A673 (cell line): ENCODE measurements around the gene ADAMTS3. TPM values are rescaled to one million over a fixed set of nuclear protein-coding genes. Genes with fewer than 3 reads are reported as not detected.
A peak's percentile ranks its signal among the peaks of the same experiment; 100 is the strongest.

Experiments used
- BruUV-seq: library from RNA; stranded (reverse); fragments of 400-500 nt; replicated peaks from 2 replicates; lab custom pipeline; 2021; lab: Mats Ljungman, UMichigan
- CTCF ChIA-PET: fragments of 300-600 bp; sonication (Branson Sonifier 250); formaldehyde crosslinking; loops from one replicate; lab custom pipeline; 2022; ENCODE audit warnings: antibody characterized with exemption; lab: Charles Lee
- POLR2A ChIA-PET: fragments of 300-600 bp; sonication (Branson Sonifier 250); formaldehyde crosslinking; loops from one replicate; lab custom pipeline; 2022; ENCODE audit warnings: antibody characterized with exemption; ENCODE audit not compliant: low non-redundant PET; lab: Charles Lee
- DNase-seq: peaks from one replicate; pipeline ENCODE4 v3.0.0-alpha.2; 2015; ENCODE audit warnings: low spot score
- H3K27ac ChIP-seq: fragments of 200-600 bp; sonication (generic); 2 replicates; pipeline ENCODE4 v1.5.1; 2016; ENCODE audit warnings: mixed run types, low read depth, mild to moderate bottlenecking, mixed read lengths, antibody characterized with exemption, low read length; ENCODE audit not compliant: poor library complexity, severe bottlenecking
- H3K27me3 ChIP-seq: fragments of 200-600 bp; sonication (generic); replicated peaks from 2 replicates; pipeline ENCODE4 v1.6.1; 2017; ENCODE audit warnings: mixed run types, low read depth, mild to moderate bottlenecking, mixed read lengths, antibody characterized with exemption, low read length; ENCODE audit not compliant: insufficient read depth, poor library complexity
- H3K36me3 ChIP-seq: fragments of 200-600 bp; sonication (generic); 2 replicates; pipeline ENCODE4 v1.6.1; 2016; ENCODE audit warnings: mixed run types, mild to moderate bottlenecking, mixed read lengths, antibody characterized with exemption, low read length; ENCODE audit not compliant: insufficient read depth, poor library complexity, severe bottlenecking
- H3K4me1 ChIP-seq: fragments of 200-600 bp; sonication (generic); 2 replicates; pipeline ENCODE4 v1.6.1; 2017; ENCODE audit warnings: mixed run types, mild to moderate bottlenecking, mixed read lengths, antibody characterized with exemption, low read length; ENCODE audit not compliant: insufficient read depth, poor library complexity, severe bottlenecking
- H3K4me3 ChIP-seq: fragments of 200-600 bp; sonication (generic); 2 replicates; pipeline ENCODE4 v1.5.1; 2016; ENCODE audit warnings: low read depth, mixed run types, mild to moderate bottlenecking, mixed read lengths, low read length; ENCODE audit not compliant: poor library complexity, severe bottlenecking
- H3K9me3 ChIP-seq: fragments of 200-600 bp; sonication (generic); 2 replicates; pipeline ENCODE4 v1.6.1; 2016; ENCODE audit warnings: mixed run types, low read depth, mild to moderate bottlenecking, mixed read lengths, antibody characterized with exemption, low read length; ENCODE audit not compliant: poor library complexity, severe bottlenecking
- CTCF ChIP-seq: fragments of 300-800, 200-600 bp; sonication (generic); conservative IDR thresholded peaks from 2 replicates; pipeline ENCODE4 v1.5.1; 2017; ENCODE audit warnings: low read depth, mild to moderate bottlenecking, antibody characterized with exemption, low read length, moderate library complexity, mixed read lengths
- EZH2 ChIP-seq: fragments of 200-600 bp; sonication (generic); IDR thresholded peaks from 2 replicates; pipeline ENCODE4 v1.6.1; 2017; ENCODE audit warnings: borderline replicate concordance, low read depth, mild to moderate bottlenecking, mixed read lengths, antibody characterized with exemption, low read length; ENCODE audit not compliant: poor library complexity, severe bottlenecking
- intact Hi-C: fragments of 100-400 bp; cut with micrococcal nuclease; formaldehyde crosslinking; loops from one replicate; pipeline ENCODE4 v1.10.0; 2022; ENCODE audit not compliant: unreplicated experiment
- total RNA-seq: library from RNA; stranded (reverse); gene quantifications from 2 replicates; pipeline ENCODE4 v1.2.3, GENCODE V29; 2021

The ADAMTS3 gene
- total RNA-seq, 1 experiment from 2014 or later = 0.17 TPM

GRCh38 chr4:72295966-72296557, 273.0 kb downstream of the ADAMTS3 start:
- H3K36me3 ChIP-seq = no peaks in the 10 kb centered on the region
- POLR2A ChIA-PET = no interaction called here
- CTCF ChIA-PET = no interaction called here
- no peaks in the 10 kb centered on the region for H3K9me3 ChIP-seq
- no peak overlapping the region for H3K27ac ChIP-seq
- H3K27me3 ChIP-seq = no peaks in the 10 kb centered on the region
- H3K4me1 ChIP-seq = no peaks in the 10 kb centered on the region
- intact Hi-C loops = loop anchor here (10.0 kb wide), 1 partner anchor 169 kb away; no protein-coding TSS in a partner anchor
- TF ChIP-seq CTCF (peak; percentile 59), EZH2 (no peak)
- no TSS peak for BruUV-seq
- H3K4me3 ChIP-seq = no peak overlapping the region
- peak; percentile 63 for DNase-seq

- Histone ChIP-seq H3K4me1 (no peaks in the 10 kb centered on the region), H3K27me3 (no peaks in the 10 kb centered on the region), H3K36me3 (no peaks in the 10 kb centered on the region), H3K9me3 (no peaks in the 10 kb centered on the region), H3K4me3 (no peak overlapping the region), H3K27ac (no peak overlapping the region)
- ChIA-PET CTCF (no interaction called here), POLR2A (no interaction called here)
- BruUV-seq = no TSS peak
- DNase-seq = no peak
- intact Hi-C loops = loop anchor here (10.0 kb wide), 1 partner anchor 174 kb away; no protein-coding TSS in a partner anchor
- TF ChIP-seq CTCF (no peak), EZH2 (no peak)
These were observed 278.3 kb downstream of the ADAMTS3 start for GRCh38 chr4:72290737-72291136.

GRCh38 chr4:72286910-72287309, 282.1 kb downstream of the ADAMTS3 start:
- Histone ChIP-seq H3K27me3 (no peaks in the 10 kb centered on the region), H3K9me3 (no peaks in the 10 kb centered on the region), H3K4me1 (no peaks in the 10 kb centered on the region), H3K4me3 (no peak overlapping the region), H3K27ac (no peak overlapping the region), H3K36me3 (no peaks in the 10 kb centered on the region)
- intact Hi-C loops = loop anchor here (1.0 to 10.0 kb wide), 2 partner anchors 412 to 555 kb away; no protein-coding TSS in a partner anchor
- ChIA-PET POLR2A (no interaction called here), CTCF (interaction anchor here (0.8 kb wide), 1 partner anchor 406 kb away, joined by 3 read pairs; no protein-coding TSS in a partner anchor)
- no peak for TF ChIP-seq EZH2
- BruUV-seq = no TSS peak
- DNase-seq = no peak
